Measurements from ENCODE around the gene JUN. TPM values are rescaled to one million over a fixed set of nuclear protein-coding genes. Genes with fewer than 3 reads are reported as not detected.

JUN gene
- total and polyA plus RNA-seq, 2 experiments from 2014 or later = 23.3 to 28.5 TPM

GRCh38 chr1:58784758-58785441, 1.1 kb upstream of the JUN start:
- peaks cover 3% of the 10 kb centered on the region; the same call in 1 of the 2 replicates for H3F3A ChIP-seq (replicated peaks; ENCODE audit: low read depth)
- peak overlapping the region; percentile 95 for H2AFZ ChIP-seq
- peak overlapping the region; percentile 76 for H3K4me3 ChIP-seq
- H3K4me2 ChIP-seq = peak overlapping the region; percentile 95
- peak; percentile 20 for TF ChIP-seq EZH2 (IDR thresholded peaks at IDR 0.05; ENCODE audit: low read depth, unreplicated experiment)
- no peak for TF ChIP-seq STAT1 (IDR thresholded peaks at IDR 0.05; ENCODE audit: unreplicated experiment)
- TF ChIP-seq REST (IDR thresholded peaks at IDR 0.05; ENCODE audit: unreplicated experiment) = no peak
- TF ChIP-seq CTCF (conservative IDR thresholded peaks at IDR 0.05; ENCODE audit: low read depth in 2 of 2) = peak; percentile 62 to 64
- H3K9me2 ChIP-seq (ENCODE audit: insufficient read depth) = no peaks in the 10 kb centered on the region
- no peaks in the 10 kb centered on the region for H3K36me3 ChIP-seq (ENCODE audit: insufficient read depth)
- DNase-seq (ENCODE audit: low spot score) (peak; percentile 76), ATAC-seq (peak; percentile 6)
- peaks cover 26% of the 10 kb centered on the region for H3K4me1 Mint-ChIP-seq
- no peak overlapping the region for H3K27ac ChIP-seq (ENCODE audit: low read depth)
- peaks cover 14% of the 10 kb centered on the region for H3K4me1 ChIP-seq (ENCODE audit: insufficient read depth)
- H4K20me1 ChIP-seq (replicated peaks; ENCODE audit: insufficient read depth) = no peaks in the 10 kb centered on the region
- peak overlapping the region; percentile 83 for H3K4me3 Mint-ChIP-seq
- H3K9me3 Mint-ChIP-seq = peaks cover 11% of the 10 kb centered on the region; the same call in 1 of the 3 replicates
- peaks cover 9% of the 10 kb centered on the region; the same call in 2 of the 3 replicates for H3K36me3 Mint-ChIP-seq (ENCODE audit: low read depth)
- H3K27me3 Mint-ChIP-seq (ENCODE audit: insufficient read depth, low read depth, poor library complexity) = peaks cover 36% of the 10 kb centered on the region
- H3K27ac Mint-ChIP-seq = 0 out of 2 replicates have a peak overlapping the region, but pooled peaks have one; percentile 44
- peaks cover 59% of the 10 kb centered on the region for H3K27me3 ChIP-seq (ENCODE audit: insufficient read depth)
- peaks cover 14% of the 10 kb centered on the region; the same call in 1 of the 2 replicates for H3K79me2 ChIP-seq (replicated peaks; ENCODE audit: insufficient read depth)

- Histone ChIP-seq H3K4me2 (peak overlapping the region; percentile 88), H3K36me3 (ENCODE audit: insufficient read depth) (no peaks in the 10 kb centered on the region), H3K27ac (ENCODE audit: low read depth) (peak overlapping the region; percentile 80; the same call in 1 of the 2 replicates), H4K20me1 (replicated peaks; ENCODE audit: insufficient read depth) (no peaks in the 10 kb centered on the region), H3K27me3 (ENCODE audit: insufficient read depth) (peaks cover 59% of the 10 kb centered on the region), H2AFZ (no peak overlapping the region), H3K9me2 (ENCODE audit: insufficient read depth) (no peaks in the 10 kb centered on the region), H3F3A (replicated peaks; ENCODE audit: low read depth) (peaks cover 3% of the 10 kb centered on the region; the same call in 1 of the 2 replicates), H3K4me3 (peak overlapping the region; percentile 76), H3K4me1 (ENCODE audit: insufficient read depth) (peaks cover 14% of the 10 kb centered on the region), H3K79me2 (replicated peaks; ENCODE audit: insufficient read depth) (peaks cover 14% of the 10 kb centered on the region; the same call in 1 of the 2 replicates)
- Mint-ChIP-seq H3K36me3 (ENCODE audit: low read depth) (peaks cover 9% of the 10 kb centered on the region; the same call in 2 of the 3 replicates), H3K4me1 (peaks cover 29% of the 10 kb centered on the region), H3K9me3 (peaks cover 11% of the 10 kb centered on the region; the same call in 1 of the 3 replicates), H3K4me3 (peak overlapping the region; percentile 83), H3K27ac (peak overlapping the region; percentile 76), H3K27me3 (ENCODE audit: insufficient read depth, low read depth, poor library complexity) (peaks cover 36% of the 10 kb centered on the region)
- ATAC-seq (peak; percentile 16), DNase-seq (ENCODE audit: low spot score) (peak; percentile 54)
- TF ChIP-seq JUNB (IDR thresholded peaks at IDR 0.05; ENCODE audit: unreplicated experiment) = no peak
- no peak for TF ChIP-seq CREB1 (CRISPR knock-in tag; IDR thresholded peaks at IDR 0.05; ENCODE audit: low read depth)
Measured at GRCh38 chr1:58783090-58783992, 506 bp downstream of the JUN start.

Data from GM23338 (cell line).